Thyroid gland (tissue), 4 donors: Measurements from ENCODE around the gene ZNF341. TPM values are rescaled to one million over a fixed set of nuclear protein-coding genes. Genes with fewer than 3 reads are reported as not detected.
A peak's percentile ranks its signal among the peaks of the same experiment; 100 is the strongest.

ENCODE experiments used
- DNase-seq, 2 donors: peaks; one replicate each; pipeline ENCODE4 v3.0.0-alpha.2; 2019
- H3K27ac ChIP-seq, 3 donors: fragments of 200-600 bp; sonication (generic); 1 replicate in 2 of 3; 2 replicates in 1 of 3; pipeline ENCODE4 v1.5.1; 2016 to 2019; ENCODE audit warnings: mild to moderate bottlenecking in 1 of 3, moderate library complexity in 1 of 3
- H3K27me3 ChIP-seq: fragments of 200-600 bp; sonication (generic); one replicate; pipeline ENCODE4 v1.5.1; 2019
- H3K36me3 ChIP-seq, 2 donors: fragments of 200-600 bp; sonication (generic); one replicate each; pipeline ENCODE4 v1.5.1; 2016 to 2019
- H3K4me1 ChIP-seq, 2 donors: fragments of 200-600 bp; sonication (generic); one replicate each; pipeline ENCODE4 v1.5.1; 2017 to 2019
- H3K4me3 ChIP-seq, 3 donors: fragments of 200-600 bp; sonication (generic); replicated peaks in 1 of 3; 1 replicate in 2 of 3; 2 replicates in 1 of 3; pipeline ENCODE4 v1.5.1; 2016; ENCODE audit warnings: mild to moderate bottlenecking in 1 of 3
- H3K9me3 ChIP-seq: fragments of 200-600 bp; sonication (generic); one replicate; pipeline ENCODE4 v1.5.1; 2017
- CTCF ChIP-seq, 6 experiments: fragments of 200-600 bp in 3 of 6; fragments of 450-650 bp in 3 of 6; sonication (generic) in 3 of 6; IDR thresholded peaks; one replicate each; pipeline ENCODE4 v1.5.1; 2016 to 2019; ENCODE audit warnings: antibody characterized with exemption in 6 of 6, mild to moderate bottlenecking in 2 of 6, inconsistent platforms in 1 of 6, moderate library complexity in 1 of 6
- POLR2A ChIP-seq, 2 donors: fragments of 450-650 bp; IDR thresholded peaks; one replicate each; pipeline ENCODE4 v1.6.1; 2017; ENCODE audit warnings: antibody characterized with exemption in 2 of 2, mild to moderate bottlenecking in 2 of 2, moderate library complexity in 1 of 2
- WGBS, 2 donors: methylation state at CpG; one replicate each; pipeline ENCODE4 v1.1.5; 2017; 5-methylcytosine and 5-hydroxymethylcytosine counted together
- intact Hi-C: fragments of 100-400 bp; cut with DNase I; formaldehyde crosslinking; loops from one replicate; pipeline ENCODE4 v1.15.1; 2023
- total RNA-seq, 4 donors: library from RNA; depleted of rRNA; stranded (reverse); fragments of >200 nt; gene quantifications; one replicate each; pipeline ENCODE4 v1.2.3, GENCODE V29; 2016

The ZNF341 gene
- total RNA-seq, 4 donors from 2014 or later, result 1.1 to 3.5 (median 2.8) TPM

GRCh38 chr20:33838035-33838864 is 106.5 kb downstream of the ZNF341 start:
- H3K27ac ChIP-seq, result no peak overlapping the region
- no peak for TF ChIP-seq CTCF (IDR thresholded peaks at IDR 0.05)
- TF ChIP-seq POLR2A (IDR thresholded peaks at IDR 0.05), result no peak
- DNase-seq, result no peak
- no peaks in the 10 kb centered on the region for H3K9me3 ChIP-seq
- intact Hi-C loops, result no loop called here
- peaks cover 36 to 72% of the 10 kb centered on the region in 2 donors for H3K4me1 ChIP-seq
- H3K27me3 ChIP-seq, result no peaks in the 10 kb centered on the region
- no peaks in the 10 kb centered on the region for H3K36me3 ChIP-seq
- 55 to 57% methylated on average over 8 of the region's 8 CpGs for WGBS, 2 donors
- no peak overlapping the region for H3K4me3 ChIP-seq

- intact Hi-C loops, result no loop called here
- TF ChIP-seq POLR2A (IDR thresholded peaks at IDR 0.05), result no peak
- TF ChIP-seq CTCF (IDR thresholded peaks at IDR 0.05), result no peak
- peak; percentile 58 to 66 for DNase-seq
- no peak overlapping the region for H3K27ac ChIP-seq
- H3K9me3 ChIP-seq, result no peaks in the 10 kb centered on the region
- H3K36me3 ChIP-seq, result no peaks in the 10 kb centered on the region
- H3K4me1 ChIP-seq, result peaks cover 38 to 79% of the 10 kb centered on the region in 2 donors
- WGBS, 2 donors, result 61 to 73% methylated on average over 3 of the region's 3 CpGs
- H3K27me3 ChIP-seq, result no peaks in the 10 kb centered on the region
- H3K4me3 ChIP-seq, result no peak overlapping the region
These were observed 107.8 kb downstream of the ZNF341 start for GRCh38 chr20:33839591-33839990.

GRCh38 chr20:33840160-33840559 is 108.4 kb downstream of the ZNF341 start:
- TF ChIP-seq CTCF (IDR thresholded peaks at IDR 0.05), result no peak
- TF ChIP-seq POLR2A (IDR thresholded peaks at IDR 0.05), result no peak
- Histone ChIP-seq H3K27ac (no peak overlapping the region), H3K9me3 (no peaks in the 10 kb centered on the region), H3K36me3 (no peaks in the 10 kb centered on the region), H3K27me3 (no peaks in the 10 kb centered on the region), H3K4me3 (no peak overlapping the region), H3K4me1 (peaks cover 38 to 79% of the 10 kb centered on the region in 2 donors)
- 91 to 93% methylated on average over 7 of the region's 7 CpGs for WGBS, 2 donors
- intact Hi-C loops, result no loop called here
- DNase-seq, result no peak

- H3K9me3 ChIP-seq, result no peaks in the 10 kb centered on the region
- DNase-seq, result no peak
- no peaks in the 10 kb centered on the region for H3K27me3 ChIP-seq
- no peak overlapping the region for H3K27ac ChIP-seq
- H3K4me1 ChIP-seq, result peaks cover 38 to 76% of the 10 kb centered on the region in 2 donors
- H3K36me3 ChIP-seq, result no peaks in the 10 kb centered on the region
- intact Hi-C loops, result no loop called here
- H3K4me3 ChIP-seq, result no peak overlapping the region
- 79 to 81% methylated on average over 4 of the region's 4 CpGs for WGBS, 2 donors
- TF ChIP-seq CTCF (IDR thresholded peaks at IDR 0.05) (no peak), POLR2A (IDR thresholded peaks at IDR 0.05) (no peak)
These were observed 109.1 kb downstream of the ZNF341 start for GRCh38 chr20:33840759-33841435.

- H3K36me3 ChIP-seq, result no peaks in the 10 kb centered on the region
- peaks cover 36 to 76% of the 10 kb centered on the region in 2 donors for H3K4me1 ChIP-seq
- no peak overlapping the region for H3K4me3 ChIP-seq
- no peak for DNase-seq
- H3K27ac ChIP-seq, result no peak overlapping the region
- no peaks in the 10 kb centered on the region for H3K27me3 ChIP-seq
- 88 to 93% methylated on average over 4 of the region's 4 CpGs for WGBS, 2 donors
- intact Hi-C loops, result no loop called here
- no peaks in the 10 kb centered on the region for H3K9me3 ChIP-seq
- TF ChIP-seq CTCF (IDR thresholded peaks at IDR 0.05), result no peak
- TF ChIP-seq POLR2A (IDR thresholded peaks at IDR 0.05), result no peak
These were observed 109.6 kb downstream of the ZNF341 start for GRCh38 chr20:33841436-33841799.
